Putamen (tissue), 1 donor: ENCODE data around the gene DHRS1.
"Not testable (repeated sequence)": the region's sequence is repeated elsewhere in the genome, so short reads cannot be mapped to it uniquely, and the experiment has no call there.

Source experiments
- DNase-seq: peaks from one replicate; pipeline ENCODE4 v3.0.0-alpha.2; 2016; ENCODE audit warnings: low spot score

Gene DHRS1

GRCh38 chr14:24246765-24247212, 52.8 kb downstream of the DHRS1 start:
- no peak for DNase-seq

- not testable (repeated sequence) for DNase-seq
Observed at GRCh38 chr14:24245350-24245749, 54.2 kb downstream of the DHRS1 start.

- no peak for DNase-seq
Observed at GRCh38 chr14:24243336-24243836, 56.2 kb downstream of the DHRS1 start.

GRCh38 chr14:24241829-24242443, 57.6 kb downstream of the DHRS1 start:
- DNase-seq = peak; percentile 94
